AG04449 (cell line): ENCODE data around the gene CRYBB1.

Experiments
- CTCF ChIA-PET: fragments of 350-600 bp; formaldehyde crosslinking; extraction: SDS; loops from one replicate; lab custom pipeline; 2021; ENCODE audit warnings: antibody characterized with exemption; lab: Yijun Ruan, JAX
- POLR2A ChIA-PET: fragments of 400-600, 350-600 bp; formaldehyde crosslinking; extraction: SDS; loops from one replicate; lab custom pipeline; 2020; ENCODE audit warnings: antibody characterized with exemption, inconsistent platforms; lab: Yijun Ruan, JAX
- DNase-seq: peaks from one replicate; pipeline ENCODE4 v3.0.0-alpha.2; 2010; ENCODE audit warnings: low read depth, low spot score
- H3K4me3 ChIP-seq: 2 replicates; pipeline ENCODE4 v1.5.1; 2011; ENCODE audit warnings: low read depth, mild to moderate bottlenecking, control low read depth, low read length
- TF ChIP-seq, protein P1 (sequence below): IDR thresholded peaks from one replicate; pipeline ENCODE4 v1.5.1; 2011; ENCODE audit warnings: mild to moderate bottlenecking, moderate library complexity, low read length, control low read depth, inconsistent platforms; ENCODE audit not compliant: insufficient read depth; ENCODE audit errors: missing control alignments

Gene CRYBB1

DNA sequence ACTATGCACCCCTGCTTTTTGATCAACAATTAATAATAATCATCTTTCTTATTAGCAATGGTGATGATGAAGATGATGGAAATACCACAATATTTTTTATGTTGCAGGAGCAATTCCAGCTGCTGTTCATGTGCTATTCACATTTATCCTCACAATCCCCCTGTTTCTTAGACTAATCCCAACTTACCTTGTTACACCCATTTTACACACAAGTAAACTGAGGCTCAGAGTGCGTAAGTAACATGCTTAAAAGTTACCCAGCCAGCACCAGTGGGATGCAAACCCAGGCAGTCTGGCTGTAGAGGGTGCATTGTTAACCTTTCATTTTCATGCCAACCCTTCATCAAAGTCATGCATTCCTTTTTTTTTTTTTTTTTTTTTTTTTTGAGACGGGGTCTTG is 2.4 kb upstream of the CRYBB1 start:
- CTCF ChIA-PET = no interaction called here

DNA sequence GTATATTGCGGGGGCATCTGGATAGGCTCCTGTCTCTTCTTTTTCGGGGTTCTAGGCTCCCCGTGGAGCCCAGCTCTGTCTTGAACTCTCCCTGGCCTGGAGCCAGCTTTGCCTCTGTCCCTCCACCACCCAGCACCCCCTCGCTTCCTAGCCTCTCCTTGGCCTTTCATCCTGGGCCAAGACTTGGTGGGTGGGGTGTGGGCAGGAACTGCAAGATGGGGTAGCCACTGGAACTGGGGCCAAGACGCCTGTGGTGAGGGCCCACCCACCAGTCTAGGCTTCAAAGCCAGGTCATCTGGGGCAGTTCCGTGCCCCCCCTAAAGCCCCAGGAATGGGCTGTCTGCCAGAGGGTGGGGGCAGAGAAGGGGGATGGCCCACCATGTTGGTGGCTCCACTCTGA is 1.7 kb upstream of the CRYBB1 start:
- DNase-seq = no peak
- TF ChIP-seq, protein P1, sequence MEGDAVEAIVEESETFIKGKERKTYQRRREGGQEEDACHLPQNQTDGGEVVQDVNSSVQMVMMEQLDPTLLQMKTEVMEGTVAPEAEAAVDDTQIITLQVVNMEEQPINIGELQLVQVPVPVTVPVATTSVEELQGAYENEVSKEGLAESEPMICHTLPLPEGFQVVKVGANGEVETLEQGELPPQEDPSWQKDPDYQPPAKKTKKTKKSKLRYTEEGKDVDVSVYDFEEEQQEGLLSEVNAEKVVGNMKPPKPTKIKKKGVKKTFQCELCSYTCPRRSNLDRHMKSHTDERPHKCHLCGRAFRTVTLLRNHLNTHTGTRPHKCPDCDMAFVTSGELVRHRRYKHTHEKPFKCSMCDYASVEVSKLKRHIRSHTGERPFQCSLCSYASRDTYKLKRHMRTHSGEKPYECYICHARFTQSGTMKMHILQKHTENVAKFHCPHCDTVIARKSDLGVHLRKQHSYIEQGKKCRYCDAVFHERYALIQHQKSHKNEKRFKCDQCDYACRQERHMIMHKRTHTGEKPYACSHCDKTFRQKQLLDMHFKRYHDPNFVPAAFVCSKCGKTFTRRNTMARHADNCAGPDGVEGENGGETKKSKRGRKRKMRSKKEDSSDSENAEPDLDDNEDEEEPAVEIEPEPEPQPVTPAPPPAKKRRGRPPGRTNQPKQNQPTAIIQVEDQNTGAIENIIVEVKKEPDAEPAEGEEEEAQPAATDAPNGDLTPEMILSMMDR = no peak
- H3K4me3 ChIP-seq = no peak overlapping the region
- ChIA-PET POLR2A (no interaction called here), CTCF (interaction anchor here (0.6 kb wide), 1 partner anchor 14 kb away, joined by 3 read pairs; no protein-coding TSS in a partner anchor)

More for the DNA sequence above, 2.4 kb upstream of the CRYBB1 start:
- no peak for DNase-seq
- POLR2A ChIA-PET = no interaction called here
- TF ChIP-seq, protein P1 = no peak
- H3K4me3 ChIP-seq = no peak overlapping the region

DNA sequence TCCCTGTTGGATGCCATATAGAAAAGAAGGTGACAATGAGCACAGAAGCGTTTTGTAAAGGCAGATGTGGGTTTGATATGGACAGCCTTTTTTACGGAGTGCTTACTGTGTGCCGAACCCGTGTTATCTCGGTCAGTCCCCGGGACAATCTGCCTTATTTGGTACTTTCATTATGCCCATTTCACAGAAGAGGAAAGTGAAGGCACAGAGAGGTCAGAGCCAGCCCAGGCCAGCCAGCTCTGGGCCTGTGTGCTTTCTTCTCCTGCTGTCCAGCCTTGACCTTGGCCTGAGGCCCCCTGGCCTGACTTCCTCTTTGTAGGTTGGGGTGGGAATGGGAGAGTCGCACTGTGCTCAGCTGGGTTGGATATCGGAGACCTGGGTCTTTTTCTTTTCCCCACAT is 628 bp upstream of the CRYBB1 start:
- CTCF ChIA-PET = no interaction called here
- POLR2A ChIA-PET = no interaction called here

DNA sequence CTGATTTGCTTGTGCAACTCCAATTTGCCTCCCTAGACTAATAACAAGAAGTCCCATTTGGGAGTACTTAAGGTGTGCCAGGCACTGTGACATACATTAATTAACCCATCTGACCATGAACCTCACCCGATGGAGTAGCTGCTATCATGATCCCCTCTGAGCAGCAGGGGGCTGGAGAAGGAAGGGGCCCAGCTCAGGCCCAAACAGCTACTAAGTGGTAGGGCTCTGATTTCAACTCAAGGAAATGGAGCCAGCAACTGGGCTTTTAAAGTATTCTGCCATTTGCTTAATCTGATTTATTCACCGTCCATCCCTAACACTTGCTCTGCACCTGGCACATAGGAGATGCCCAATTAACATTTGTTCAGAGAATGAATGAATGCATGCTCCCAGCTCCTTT is 1.2 kb downstream of the CRYBB1 start:
- CTCF ChIA-PET = no interaction called here
- TF ChIP-seq, protein P1 = no peak
- DNase-seq = no peak
- no peak overlapping the region for H3K4me3 ChIP-seq
- POLR2A ChIA-PET = no interaction called here

More for the DNA sequence above, 628 bp upstream of the CRYBB1 start:
- TF ChIP-seq, protein P1 = no peak
- no peak overlapping the region for H3K4me3 ChIP-seq
- DNase-seq = no peak

DNA sequence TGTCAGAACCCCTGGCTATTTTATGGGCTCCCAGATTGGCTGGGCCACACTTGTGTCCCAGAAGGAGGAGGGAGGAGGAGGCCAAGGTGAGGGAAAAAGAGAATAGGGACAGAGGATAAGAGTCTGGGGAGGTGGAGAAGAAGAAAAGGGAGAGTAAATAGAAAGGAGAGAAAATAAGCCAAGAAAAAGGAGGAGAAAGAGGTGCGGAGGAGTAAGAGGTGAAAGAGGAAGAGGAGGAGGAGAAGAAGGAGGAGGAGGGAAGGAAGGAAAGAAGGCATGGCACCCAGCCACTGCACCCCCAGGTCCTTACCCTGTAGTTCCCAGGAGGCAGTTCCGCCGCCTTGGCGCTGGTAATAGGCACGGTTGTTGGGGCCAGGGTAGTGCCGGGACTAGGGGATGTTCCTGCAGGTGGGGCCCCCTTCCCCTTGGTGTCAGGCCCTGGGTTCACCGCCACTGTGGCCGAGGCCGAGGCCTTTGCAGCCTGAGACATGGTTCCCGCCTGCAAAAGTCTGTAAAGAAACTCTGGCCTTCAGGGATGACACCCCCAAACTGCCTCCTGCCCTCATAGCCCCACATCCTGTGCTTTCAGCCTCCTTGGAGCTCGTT is 1.9 kb downstream of the CRYBB1 start:
- POLR2A ChIA-PET = no interaction called here
- no peak overlapping the region for H3K4me3 ChIP-seq
- DNase-seq = no peak
- TF ChIP-seq, protein P1 = no peak
- CTCF ChIA-PET = no interaction called here

DNA sequence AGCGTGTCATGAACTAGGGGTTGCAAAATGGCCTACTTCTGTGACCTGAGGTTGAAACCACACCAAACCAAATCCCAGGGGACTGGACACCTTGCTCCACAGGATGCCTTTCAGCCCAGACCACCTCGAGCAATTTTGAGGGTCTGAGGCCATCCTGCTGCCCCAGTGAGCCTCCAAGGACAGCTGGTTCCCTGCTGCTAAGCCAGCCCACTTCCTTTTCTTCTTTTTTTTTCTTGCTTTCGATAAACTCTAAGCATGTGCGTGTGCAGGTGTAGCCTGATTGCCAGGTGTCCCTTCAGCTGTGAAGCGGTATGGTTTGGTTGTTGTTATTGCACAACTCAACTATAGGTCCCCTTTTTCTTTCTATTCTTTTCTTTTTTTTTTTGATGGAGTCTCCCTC is 2.7 kb downstream of the CRYBB1 start:
- no peak overlapping the region for H3K4me3 ChIP-seq
- ChIA-PET POLR2A (no interaction called here), CTCF (no interaction called here)
- TF ChIP-seq, protein P1 = no peak
- DNase-seq = no peak
